ENCODE measurements around the gene OPN4.

OPN4 gene

GRCh38 chr10:86712317-86712707 lies 58.0 kb downstream of the OPN4 start:
- peak; percentile 50 for DNase-seq (ENCODE audit: low read depth)
- TF ChIP-seq POLR2A (IDR thresholded peaks at IDR 0.05; ENCODE audit: extremely low read depth, insufficient read length) (no peak), MAX (IDR thresholded peaks at IDR 0.05; ENCODE audit: low read depth, low read length) (no peak), MYC (IDR thresholded peaks at IDR 0.05; ENCODE audit: low read depth, low read length) (no peak), CTCF (IDR thresholded peaks at IDR 0.05; ENCODE audit: low read depth, low read length) (no peak)
- H3K4me3 ChIP-seq (ENCODE audit: low read depth, low read length), result peak overlapping the region; percentile 64

- TF ChIP-seq CTCF (IDR thresholded peaks at IDR 0.05; ENCODE audit: low read depth, low read length) (no peak), MAX (IDR thresholded peaks at IDR 0.05; ENCODE audit: low read depth, low read length) (peak; percentile 19; the same call in 1 of the 2 replicates)
These were observed 60.9 kb downstream of the OPN4 start for GRCh38 chr10:86715156-86715795.

GRCh38 chr10:86715836-86716235 lies 61.5 kb downstream of the OPN4 start:
- no peak for DNase-seq (ENCODE audit: low read depth)
- H3K4me3 ChIP-seq (ENCODE audit: low read depth, low read length), result no peak overlapping the region
- TF ChIP-seq CTCF (IDR thresholded peaks at IDR 0.05; ENCODE audit: low read depth, low read length), result no peak
- TF ChIP-seq MAX (IDR thresholded peaks at IDR 0.05; ENCODE audit: low read depth, low read length), result no peak
- no peak for TF ChIP-seq POLR2A (IDR thresholded peaks at IDR 0.05; ENCODE audit: extremely low read depth, insufficient read length)
- no peak for TF ChIP-seq MYC (IDR thresholded peaks at IDR 0.05; ENCODE audit: low read depth, low read length)

More at GRCh38 chr10:86715156-86715795, 60.9 kb downstream of the OPN4 start:
- DNase-seq (ENCODE audit: low read depth), result peak; percentile 43
- no peak overlapping the region for H3K4me3 ChIP-seq (ENCODE audit: low read depth, low read length)
